OCI-M2 (cell line): ENCODE data around the gene CERK.

Experiments used
- DNase-seq: peaks from one replicate; lab custom pipeline; 2025; ENCODE audit not compliant: unreplicated experiment; lab: John Stamatoyannopoulos, UW

The CERK gene

GRCh38 chr22:46749682-46750529 is 11.9 kb upstream of the CERK start:
- no peak for DNase-seq

- DNase-seq = no peak
Observed at GRCh38 chr22:46748908-46749675, 11.0 kb upstream of the CERK start.

- DNase-seq = no peak
Observed at GRCh38 chr22:46748206-46748907, 10.3 kb upstream of the CERK start.

GRCh38 chr22:46747646-46748045 is 9.6 kb upstream of the CERK start:
- DNase-seq = no peak

GRCh38 chr22:46746620-46747019 is 8.6 kb upstream of the CERK start:
- DNase-seq = no peak

- no peak for DNase-seq
Observed at GRCh38 chr22:46746192-46746591, 8.1 kb upstream of the CERK start.

- no peak for DNase-seq
Observed at GRCh38 chr22:46744581-46744980, 6.5 kb upstream of the CERK start.

- DNase-seq = no peak
Observed at GRCh38 chr22:46742576-46743221, 4.6 kb upstream of the CERK start.

- no peak for DNase-seq
Observed at GRCh38 chr22:46741974-46742519, 4.0 kb upstream of the CERK start.

- DNase-seq = no peak
Observed at GRCh38 chr22:46740910-46741780, 3.1 kb upstream of the CERK start.

GRCh38 chr22:46739094-46739870 is 1.2 kb upstream of the CERK start:
- no peak for DNase-seq

- no peak for DNase-seq
Observed at GRCh38 chr22:46738647-46739093, 618 bp upstream of the CERK start.

GRCh38 chr22:46737105-46737975 is 712 bp downstream of the CERK start:
- no peak for DNase-seq

- DNase-seq = no peak
Observed at GRCh38 chr22:46736705-46737104, 1.3 kb downstream of the CERK start.

GRCh38 chr22:46735747-46736608 is 2.1 kb downstream of the CERK start:
- DNase-seq = no peak

GRCh38 chr22:46734830-46735453 is 3.1 kb downstream of the CERK start:
- no peak for DNase-seq
